ENCODE measurements around the gene KCND3.
A peak's percentile ranks its signal among the peaks of the same experiment; 100 is the strongest.

Gene KCND3

GRCh38 chr1:111756124-111756513, 233.3 kb downstream of the KCND3 start:
- CTCF ChIA-PET, result interaction anchor here (0.7 to 3.8 kb wide), 6 partner anchors 12 to 248 kb away, joined by 3 to 38 read pairs (median 14); no protein-coding TSS in a partner anchor
- POLR2A ChIA-PET, result interaction anchor here (0.6 to 2.4 kb wide), 4 partner anchors 9 to 19 kb away, joined by 3 to 13 read pairs (median 4); partner anchors contain the start of gene INKA2
- Histone ChIP-seq H3K4me1 (ENCODE audit: control insufficient read depth, insufficient read depth, low read length) (peaks cover 4% of the 10 kb centered on the region; the same call in 1 of the 2 replicates), H3K4me3 (ENCODE audit: low read depth, low read length) (peak overlapping the region; percentile 91), H3K36me3 (ENCODE audit: control insufficient read depth in 2 of 2, insufficient read depth in 1 of 2, low read length in 2 of 2) (peaks cover 13 to 39% of the 10 kb centered on the region in 2 experiments), H3K9me3 (ENCODE audit: control insufficient read depth, insufficient read depth, low read depth, low read length) (no peaks in the 10 kb centered on the region), H3K27ac (ENCODE audit: extremely low read depth, low read depth, low read length) (peak overlapping the region; percentile 72)
- TF ChIP-seq ZNF777 (tag by site-specific recombination; IDR thresholded peaks at IDR 0.05; ENCODE audit: borderline replicate concordance) (0 out of 2 replicates have a peak, but pooled peaks have one; percentile 3), PRDM2 (tag by site-specific recombination; IDR thresholded peaks at IDR 0.05; ENCODE audit: borderline replicate concordance) (no peak)

GRCh38 chr1:111755331-111756123, 233.9 kb downstream of the KCND3 start, which contains the start of gene DDX20:
Gene DDX20 (plus strand): TSS chr1:111755901. CDS start chr1:111755925, 24 bp downstream.
- Histone ChIP-seq H3K4me3 (ENCODE audit: low read depth, low read length) (peak within 1 kb of the TSS; percentile 91), H3K36me3 (ENCODE audit: control insufficient read depth in 2 of 2, insufficient read depth in 1 of 2, low read length in 2 of 2) (peaks cover 7 to 33% of the 10 kb centered on the region in 2 experiments), H3K4me1 (ENCODE audit: control insufficient read depth, insufficient read depth, low read length) (peaks cover 4% of the 10 kb centered on the region; the same call in 1 of the 2 replicates), H3K9me3 (ENCODE audit: control insufficient read depth, insufficient read depth, low read depth, low read length) (no peaks in the 10 kb centered on the region), H3K27ac (ENCODE audit: extremely low read depth, low read depth, low read length) (peak within 1 kb of the TSS; percentile 72)
- ChIA-PET CTCF (interaction anchor here (0.6 to 3.8 kb wide), 15 partner anchors 9 to 341 kb away, joined by 3 to 38 read pairs (median 4); no protein-coding TSS in a partner anchor), POLR2A (interaction anchor here (0.6 to 2.4 kb wide), 6 partner anchors 8 to 247 kb away, joined by 3 to 13 read pairs (median 4); partner anchors contain the start of gene INKA2)
- peak; percentile 94 for TF ChIP-seq ZNF2 (tag by site-specific recombination; IDR thresholded peaks at IDR 0.05)
- peak; percentile 43; the same call in 1 of the 2 replicates for TF ChIP-seq ZNF623 (tag by site-specific recombination; IDR thresholded peaks at IDR 0.05)
- peak; percentile 21; the same call in 1 of the 2 replicates for TF ChIP-seq MYNN (tag by site-specific recombination; IDR thresholded peaks at IDR 0.05; ENCODE audit: borderline replicate concordance)
- peak; percentile 70 for TF ChIP-seq MZF1 (tag by site-specific recombination; IDR thresholded peaks at IDR 0.05; ENCODE audit: borderline replicate concordance)
- peak; percentile 88 for TF ChIP-seq ZNF184 (tag by site-specific recombination; IDR thresholded peaks at IDR 0.05)
- TF ChIP-seq CTCF (tag by site-specific recombination; IDR thresholded peaks at IDR 0.05), result peak; percentile 97
- peak; percentile 90 for TF ChIP-seq ZNF692 (tag by site-specific recombination; IDR thresholded peaks at IDR 0.05)
- TF ChIP-seq ZNF221 (tag by site-specific recombination; IDR thresholded peaks at IDR 0.05; ENCODE audit: borderline replicate concordance), result 0 out of 2 replicates have a peak, but pooled peaks have one; percentile 38
- peak; percentile 99 for TF ChIP-seq ZNF600 (tag by site-specific recombination; IDR thresholded peaks at IDR 0.05)
- TF ChIP-seq ZNF561 (tag by site-specific recombination; IDR thresholded peaks at IDR 0.05; ENCODE audit: borderline replicate concordance), result peak; percentile 93
- no peak for TF ChIP-seq ZNF529 (tag by site-specific recombination; IDR thresholded peaks at IDR 0.05; ENCODE audit: insufficient replicate concordance)
- peak; percentile 94 for TF ChIP-seq KLF1 (tag by site-specific recombination; IDR thresholded peaks at IDR 0.05)
- TF ChIP-seq BCL11B (tag by site-specific recombination; IDR thresholded peaks at IDR 0.05; ENCODE audit: low read depth), result peak; percentile 52; the same call in 1 of the 2 replicates
- peak; percentile 89 for TF ChIP-seq ZSCAN30 (tag by site-specific recombination; IDR thresholded peaks at IDR 0.05)
- TF ChIP-seq ZNF223 (tag by site-specific recombination; IDR thresholded peaks at IDR 0.05), result no peak
- peak; percentile 64; the same call in 1 of the 2 replicates for TF ChIP-seq ZSCAN23 (tag by site-specific recombination; IDR thresholded peaks at IDR 0.05)
- no peak for TF ChIP-seq ZBTB7A (tag by site-specific recombination; IDR thresholded peaks at IDR 0.05; ENCODE audit: low read depth)
- peak; percentile 92 for TF ChIP-seq ZEB2 (tag by site-specific recombination; IDR thresholded peaks at IDR 0.05)
- peak; percentile 93 for TF ChIP-seq YY2 (tag by site-specific recombination; IDR thresholded peaks at IDR 0.05)
- TF ChIP-seq IKZF3 (tag by site-specific recombination; IDR thresholded peaks at IDR 0.05), result peak; percentile 97
